NB4 (cell line): ENCODE measurements around the gene TBC1D22A.

ENCODE experiments used
- DNase-seq: peaks from one replicate; pipeline ENCODE4 v3.0.0; 2010; ENCODE audit warnings: low read depth
- H3K4me3 ChIP-seq: one replicate; pipeline ENCODE4 v1.5.1; 2011; ENCODE audit warnings: mild to moderate bottlenecking, low read depth, low read length, moderate library complexity
- MYC ChIP-seq: IDR thresholded peaks from 2 replicates; pipeline ENCODE4 v1.6.1; 2011; ENCODE audit warnings: low read depth, low read length
- POLR2A ChIP-seq: IDR thresholded peaks from 2 replicates; pipeline ENCODE4 v1.6.1; 2011; ENCODE audit warnings: mild to moderate bottlenecking; ENCODE audit not compliant: insufficient read length; ENCODE audit errors: extremely low read depth
- TF ChIP-seq, protein P1 (sequence below): IDR thresholded peaks from 2 replicates; pipeline ENCODE4 v1.6.1; 2011; ENCODE audit warnings: low read depth, low read length
- TF ChIP-seq, protein P2 (sequence below): IDR thresholded peaks from one replicate; pipeline ENCODE4 v1.5.1; 2012; ENCODE audit warnings: low read depth, low read length

The TBC1D22A gene

DNA sequence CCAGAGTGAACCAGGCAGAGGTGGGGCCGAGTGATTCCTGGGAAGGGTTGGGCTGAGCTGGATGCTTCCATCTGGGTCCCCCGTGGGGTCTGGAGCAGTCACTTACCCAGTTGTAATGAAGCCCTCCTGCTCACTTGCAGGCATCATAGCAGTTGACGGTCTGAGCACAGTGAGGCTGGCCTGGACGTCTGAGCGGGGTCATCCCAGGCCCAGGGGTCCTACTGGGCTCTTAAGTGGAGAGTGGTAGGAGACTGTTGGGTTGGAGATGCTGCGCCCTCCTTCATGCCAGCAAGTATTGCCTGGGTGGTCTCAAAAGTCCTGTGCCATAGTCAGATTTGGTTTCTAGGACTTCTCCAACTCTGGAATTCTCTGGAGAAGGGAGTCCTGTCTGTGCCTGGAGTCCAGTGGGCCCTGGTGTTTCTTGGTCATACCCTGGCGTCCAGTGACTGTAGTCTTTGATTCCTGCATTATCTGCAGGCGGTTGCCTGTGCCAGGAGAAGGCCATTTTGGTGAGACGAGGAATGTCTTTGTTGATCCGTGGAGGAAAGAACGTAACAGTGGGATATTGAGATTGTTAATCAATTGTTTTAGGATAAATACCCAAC, 82.3 kb downstream of the TBC1D22A start:
- DNase-seq: no peak
- H3K4me3 ChIP-seq: no peak overlapping the region
- TF ChIP-seq, protein P1, sequence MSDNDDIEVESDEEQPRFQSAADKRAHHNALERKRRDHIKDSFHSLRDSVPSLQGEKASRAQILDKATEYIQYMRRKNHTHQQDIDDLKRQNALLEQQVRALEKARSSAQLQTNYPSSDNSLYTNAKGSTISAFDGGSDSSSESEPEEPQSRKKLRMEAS: no peak
- TF ChIP-seq POLR2A (no peak), MYC (no peak)
- TF ChIP-seq, protein P2, sequence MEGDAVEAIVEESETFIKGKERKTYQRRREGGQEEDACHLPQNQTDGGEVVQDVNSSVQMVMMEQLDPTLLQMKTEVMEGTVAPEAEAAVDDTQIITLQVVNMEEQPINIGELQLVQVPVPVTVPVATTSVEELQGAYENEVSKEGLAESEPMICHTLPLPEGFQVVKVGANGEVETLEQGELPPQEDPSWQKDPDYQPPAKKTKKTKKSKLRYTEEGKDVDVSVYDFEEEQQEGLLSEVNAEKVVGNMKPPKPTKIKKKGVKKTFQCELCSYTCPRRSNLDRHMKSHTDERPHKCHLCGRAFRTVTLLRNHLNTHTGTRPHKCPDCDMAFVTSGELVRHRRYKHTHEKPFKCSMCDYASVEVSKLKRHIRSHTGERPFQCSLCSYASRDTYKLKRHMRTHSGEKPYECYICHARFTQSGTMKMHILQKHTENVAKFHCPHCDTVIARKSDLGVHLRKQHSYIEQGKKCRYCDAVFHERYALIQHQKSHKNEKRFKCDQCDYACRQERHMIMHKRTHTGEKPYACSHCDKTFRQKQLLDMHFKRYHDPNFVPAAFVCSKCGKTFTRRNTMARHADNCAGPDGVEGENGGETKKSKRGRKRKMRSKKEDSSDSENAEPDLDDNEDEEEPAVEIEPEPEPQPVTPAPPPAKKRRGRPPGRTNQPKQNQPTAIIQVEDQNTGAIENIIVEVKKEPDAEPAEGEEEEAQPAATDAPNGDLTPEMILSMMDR: no peak

- no peak for DNase-seq
- H3K4me3 ChIP-seq: no peak overlapping the region
- TF ChIP-seq POLR2A (no peak), MYC (no peak)
- TF ChIP-seq, protein P1: no peak
- TF ChIP-seq, protein P2: no peak
Measured at GRCh38 chr22:46845296-46846149, 83.1 kb downstream of the TBC1D22A start.

GRCh38 chr22:46846150-46846831, 83.8 kb downstream of the TBC1D22A start:
- H3K4me3 ChIP-seq: no peak overlapping the region
- TF ChIP-seq POLR2A (no peak), MYC (no peak)
- TF ChIP-seq, protein P2: no peak
- TF ChIP-seq, protein P1: no peak
- DNase-seq: no peak

- no peak for DNase-seq
- no peak overlapping the region for H3K4me3 ChIP-seq
- TF ChIP-seq POLR2A: no peak
- TF ChIP-seq, protein P1: no peak
- TF ChIP-seq, protein P2: no peak
- TF ChIP-seq MYC: no peak
Measured at GRCh38 chr22:46846832-46847355, 84.4 kb downstream of the TBC1D22A start.

DNA sequence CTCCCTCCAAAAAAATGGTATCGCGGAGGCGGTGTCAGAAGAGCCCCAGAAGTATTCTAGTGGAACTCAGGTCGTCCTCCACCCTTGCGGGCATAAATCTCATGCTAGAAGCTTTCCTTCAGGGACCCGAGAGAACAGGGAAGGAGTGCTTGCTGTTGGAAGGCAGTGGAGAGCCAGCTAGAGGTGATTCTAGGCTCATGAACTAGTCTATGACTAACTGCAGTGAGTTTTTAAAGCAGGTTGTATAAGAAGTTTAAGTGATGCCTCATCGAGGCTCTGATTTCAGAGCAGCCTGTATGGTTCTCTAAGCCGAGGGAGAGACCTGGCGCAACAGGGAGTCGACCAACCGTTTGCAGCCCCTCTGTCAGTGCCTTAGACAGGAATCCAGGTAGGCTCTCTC, 85.7 kb downstream of the TBC1D22A start:
- H3K4me3 ChIP-seq: no peak overlapping the region
- DNase-seq: no peak
- TF ChIP-seq MYC (no peak), POLR2A (no peak)
- TF ChIP-seq, protein P1: no peak
- TF ChIP-seq, protein P2: no peak
